Coronary artery (tissue), 2 donors: ENCODE measurements around the gene CITED2.

Experiments
- DNase-seq: peaks from one replicate; pipeline ENCODE4 v3.0.0-alpha.2; 2017; ENCODE audit warnings: low spot score
- H3K27ac ChIP-seq, 2 donors: fragments of 200-600 bp; sonication (generic); one replicate each; pipeline ENCODE4 v1.5.1; 2016 to 2019
- H3K4me3 ChIP-seq: fragments of 200-600 bp; sonication (generic); 2 replicates; pipeline ENCODE4 v1.5.1; 2016; ENCODE audit warnings: mild to moderate bottlenecking, moderate library complexity
- TF ChIP-seq, protein P1 (sequence below): fragments of 200-600 bp; sonication (generic); IDR thresholded peaks from one replicate; pipeline ENCODE4 v1.5.1; 2019; ENCODE audit warnings: antibody characterized with exemption

The CITED2 gene

DNA sequence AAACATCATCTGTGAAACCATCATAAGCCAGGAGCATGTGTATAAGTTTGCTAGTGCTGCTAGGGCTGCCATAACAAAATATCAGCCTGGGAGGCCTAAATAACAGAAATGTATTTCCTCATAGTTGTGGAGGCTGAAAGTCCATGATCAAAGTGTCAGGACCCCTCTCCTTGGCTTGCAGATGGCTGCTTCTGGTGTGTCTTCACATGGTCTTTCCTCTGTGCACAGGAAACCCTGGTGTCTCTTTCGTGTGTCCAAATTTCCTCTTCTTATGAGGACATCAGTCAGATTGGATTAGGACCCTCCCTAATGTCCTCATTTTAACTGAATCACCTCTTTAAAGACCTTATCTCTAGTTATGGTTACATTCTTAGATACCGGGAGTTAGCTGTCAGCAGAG is 6.2 kb upstream of the CITED2 start:
- no peak for DNase-seq
- Histone ChIP-seq H3K27ac (no peak overlapping the region), H3K4me3 (no peak overlapping the region)
- TF ChIP-seq, protein P1, sequence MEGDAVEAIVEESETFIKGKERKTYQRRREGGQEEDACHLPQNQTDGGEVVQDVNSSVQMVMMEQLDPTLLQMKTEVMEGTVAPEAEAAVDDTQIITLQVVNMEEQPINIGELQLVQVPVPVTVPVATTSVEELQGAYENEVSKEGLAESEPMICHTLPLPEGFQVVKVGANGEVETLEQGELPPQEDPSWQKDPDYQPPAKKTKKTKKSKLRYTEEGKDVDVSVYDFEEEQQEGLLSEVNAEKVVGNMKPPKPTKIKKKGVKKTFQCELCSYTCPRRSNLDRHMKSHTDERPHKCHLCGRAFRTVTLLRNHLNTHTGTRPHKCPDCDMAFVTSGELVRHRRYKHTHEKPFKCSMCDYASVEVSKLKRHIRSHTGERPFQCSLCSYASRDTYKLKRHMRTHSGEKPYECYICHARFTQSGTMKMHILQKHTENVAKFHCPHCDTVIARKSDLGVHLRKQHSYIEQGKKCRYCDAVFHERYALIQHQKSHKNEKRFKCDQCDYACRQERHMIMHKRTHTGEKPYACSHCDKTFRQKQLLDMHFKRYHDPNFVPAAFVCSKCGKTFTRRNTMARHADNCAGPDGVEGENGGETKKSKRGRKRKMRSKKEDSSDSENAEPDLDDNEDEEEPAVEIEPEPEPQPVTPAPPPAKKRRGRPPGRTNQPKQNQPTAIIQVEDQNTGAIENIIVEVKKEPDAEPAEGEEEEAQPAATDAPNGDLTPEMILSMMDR: no peak

DNA sequence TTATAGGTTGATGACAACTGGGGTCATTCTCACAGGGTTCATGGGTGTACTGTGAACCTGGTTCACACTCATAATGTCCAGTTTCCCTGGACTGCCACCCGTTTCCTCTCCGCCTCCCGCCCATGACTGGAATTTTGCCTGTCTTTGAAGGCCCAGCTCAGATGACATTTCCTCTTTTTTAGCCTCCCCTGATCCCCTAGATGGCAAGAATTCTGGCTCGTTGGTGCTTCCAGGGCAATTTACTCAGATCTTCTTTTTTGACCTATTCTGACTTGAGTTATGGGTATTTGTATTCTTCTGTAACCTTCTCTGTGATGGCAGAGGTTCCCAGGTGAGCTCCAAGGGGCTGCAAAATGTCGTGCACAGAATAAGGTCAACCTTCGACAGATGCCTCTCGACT is 5.7 kb upstream of the CITED2 start:
- Histone ChIP-seq H3K4me3 (no peak overlapping the region), H3K27ac (no peak overlapping the region)
- DNase-seq: no peak
- TF ChIP-seq, protein P1: no peak

DNA sequence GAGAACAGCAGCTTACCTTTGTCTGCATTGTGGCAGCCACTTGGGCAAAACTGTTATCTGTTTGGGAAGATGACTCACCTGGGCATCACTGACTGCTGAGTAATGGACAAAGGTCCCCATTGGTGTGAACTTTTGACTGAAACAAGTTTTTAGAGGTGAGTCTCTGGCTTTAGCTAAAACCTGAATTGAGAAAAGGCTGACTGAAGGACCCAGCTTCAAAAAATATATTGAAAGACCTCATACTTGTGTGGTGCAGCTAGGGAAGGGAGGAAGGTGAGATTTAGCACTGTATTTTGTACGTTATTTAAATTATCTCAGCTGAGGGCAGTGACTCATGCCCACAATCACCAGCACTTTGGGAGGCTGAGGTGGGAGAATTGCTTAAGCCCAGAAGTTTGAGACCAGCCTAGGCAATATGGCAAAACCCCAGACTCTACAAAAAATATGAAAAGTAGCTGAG is 4.5 kb upstream of the CITED2 start:
- DNase-seq: no peak
- TF ChIP-seq, protein P1: no peak
- no peak overlapping the region for H3K27ac ChIP-seq
- no peak overlapping the region for H3K4me3 ChIP-seq

DNA sequence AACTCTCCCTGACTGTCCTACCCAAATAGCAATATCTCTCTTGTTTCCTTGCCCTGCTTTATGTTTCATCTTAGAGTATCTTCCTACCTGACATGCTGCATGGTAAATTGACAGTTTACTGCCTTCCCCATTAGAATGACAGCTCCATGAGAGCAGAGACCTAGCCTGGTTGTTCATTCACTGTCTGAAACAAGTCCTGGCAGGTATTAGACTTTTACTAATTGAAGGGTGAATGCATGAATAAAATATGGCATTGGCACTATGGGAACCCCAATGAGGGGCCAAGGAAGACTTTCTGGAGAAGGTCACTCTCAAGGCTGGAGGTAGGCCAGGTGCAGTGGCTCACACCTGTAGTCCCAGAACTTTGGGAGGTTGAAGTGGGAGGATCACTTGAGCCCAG is 3.8 kb upstream of the CITED2 start:
- Histone ChIP-seq H3K4me3 (no peak overlapping the region), H3K27ac (no peak overlapping the region)
- TF ChIP-seq, protein P1: no peak
- DNase-seq: no peak

DNA sequence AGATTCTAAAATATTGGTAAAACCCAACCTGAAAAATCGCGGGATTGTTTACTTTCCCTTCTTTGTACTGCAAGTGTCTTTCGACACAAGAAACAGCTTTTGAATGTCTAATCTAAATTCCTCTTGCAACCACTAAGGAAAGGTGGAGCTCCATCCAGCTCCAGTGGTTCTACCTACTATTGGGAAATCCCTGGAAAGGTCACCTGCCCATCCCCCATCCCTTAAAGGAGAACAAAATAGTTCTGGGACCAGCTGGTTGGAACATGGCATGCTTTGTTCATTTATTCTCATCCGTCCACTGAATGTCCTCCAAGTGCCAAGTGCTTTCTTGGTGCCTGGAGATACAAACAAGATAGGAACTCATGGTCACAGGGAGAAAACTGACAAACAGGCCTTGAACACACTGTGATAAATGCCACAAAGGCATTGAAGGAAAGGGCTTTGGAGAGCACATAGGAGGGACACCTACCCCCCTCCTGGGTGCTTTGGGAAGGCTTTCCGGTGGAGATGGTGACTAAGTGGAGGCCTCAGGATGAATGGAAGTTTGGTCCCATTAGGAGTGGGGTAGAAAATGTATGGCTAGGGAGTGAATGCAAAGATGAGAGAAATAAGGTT is 2.3 kb upstream of the CITED2 start:
- H3K4me3 ChIP-seq: peak overlapping the region; percentile 86
- H3K27ac ChIP-seq: peak overlapping the region; percentile 88 to 96
- DNase-seq: no peak
- TF ChIP-seq, protein P1: no peak

DNA sequence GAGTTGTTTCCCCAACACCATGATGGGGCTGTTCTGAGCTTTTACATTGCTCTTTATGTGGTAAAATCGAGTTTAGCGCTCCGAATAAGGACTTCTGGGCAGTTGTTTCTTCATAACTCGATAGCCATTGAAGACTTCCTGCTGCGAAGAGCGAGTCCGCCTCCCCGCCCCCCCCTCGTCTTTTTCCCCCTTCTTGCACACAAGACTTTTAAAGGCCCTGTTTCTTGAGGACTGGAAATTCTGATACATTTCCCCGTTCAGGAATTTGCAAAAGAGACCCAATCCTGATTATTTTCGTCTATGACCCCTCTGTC is 1.5 kb upstream of the CITED2 start:
- no peak for DNase-seq
- TF ChIP-seq, protein P1: no peak
- H3K27ac ChIP-seq: peak overlapping the region; percentile 88 to 96
- peak overlapping the region; percentile 86 for H3K4me3 ChIP-seq

DNA sequence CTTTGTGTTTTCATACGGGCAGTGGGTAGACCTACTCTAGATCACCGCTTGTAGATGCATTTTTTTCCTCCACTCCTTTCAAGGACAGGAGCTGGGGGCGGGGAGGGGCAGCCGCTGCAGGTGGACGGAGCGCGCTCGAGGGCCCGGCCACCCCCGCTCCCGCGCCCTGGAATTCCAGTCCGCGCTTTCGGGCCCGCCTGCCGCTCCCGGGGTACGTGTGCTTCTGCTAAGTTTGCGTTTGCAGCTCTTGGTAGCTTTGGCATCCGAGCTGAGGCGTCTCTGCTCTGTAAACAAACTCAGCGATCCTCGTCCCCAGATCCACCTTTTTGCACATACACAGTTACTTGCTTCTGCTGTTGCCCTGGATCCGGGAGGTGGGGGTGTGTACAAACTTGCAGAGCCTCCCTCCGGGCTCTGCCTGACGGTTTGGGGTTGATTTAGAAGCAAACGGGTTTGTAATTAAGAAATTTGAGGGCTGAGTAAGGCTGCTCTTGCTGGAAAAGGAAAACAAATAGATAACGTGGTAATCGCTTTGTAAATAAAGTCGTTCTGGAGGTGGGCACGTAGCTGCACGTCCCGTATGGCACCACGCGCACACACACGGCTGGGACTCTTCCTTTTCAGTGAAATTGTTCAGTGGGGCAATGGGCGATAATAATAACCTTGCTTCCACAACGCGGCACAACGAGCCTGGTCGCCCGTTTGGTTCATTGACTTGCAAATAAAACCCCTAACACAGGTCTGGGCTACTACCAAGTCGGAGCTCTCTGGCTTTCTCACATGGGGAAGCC is 973 bp upstream of the CITED2 start:
- TF ChIP-seq, protein P1: no peak
- DNase-seq: peak; percentile 92
- Histone ChIP-seq H3K27ac (peak overlapping the region; percentile 88 to 96), H3K4me3 (peak overlapping the region; percentile 86)
